GM12892 (cell line): ENCODE data around the gene CCL27.

Experiments used
- POLR2A ChIP-seq: IDR thresholded peaks from 2 replicates; pipeline ENCODE4 v1.6.1; 2011; ENCODE audit warnings: low read depth, low read length, control low read depth
- POLR2AphosphoS5 ChIP-seq: IDR thresholded peaks from 2 replicates; pipeline ENCODE4 v1.6.1; 2011; ENCODE audit warnings: low read depth, low read length, control low read depth
- TAF1 ChIP-seq: IDR thresholded peaks from 2 replicates; pipeline ENCODE4 v1.6.1; 2011; ENCODE audit warnings: low read depth, mild to moderate bottlenecking, control low read depth, low read length, borderline replicate concordance

- TF ChIP-seq POLR2AphosphoS5 (no peak), POLR2A (no peak), TAF1 (no peak)
These were observed 2.7 kb downstream of the CCL27 start for GRCh38 chr9:34659592-34660253.
